ENCODE results near the gene RPUSD3. TPM values are rescaled to one million over a fixed set of nuclear protein-coding genes. Genes with fewer than 3 reads are reported as not detected.
"Not testable (repeated sequence)": the region's sequence is repeated elsewhere in the genome, so short reads cannot be mapped to it uniquely, and the experiment has no call there.

RPUSD3 gene
- 33.7 and 44.5 TPM in 2 replicates for total RNA-seq (2014; rRNA removed; shearing (Covaris generic))

- peak; percentile 85 for DNase-seq (ENCODE audit: low spot score)
Measured at GRCh38 chr3:9843715-9844438, at the start of gene RPUSD3. TSS of gene RPUSD3 (minus strand) at chr3:9844008. CDS start at chr3:9843990, 18 bp downstream.

- DNase-seq (ENCODE audit: low spot score): no peak
Measured at GRCh38 chr3:9891072-9891622, 47.3 kb upstream of the RPUSD3 start.

GRCh38 chr3:9890249-9891071 lies 46.7 kb upstream of the RPUSD3 start, which contains the start of gene JAGN1:
TSS of gene JAGN1 (plus strand) at chr3:9890610. CDS start at chr3:9890723, 113 bp downstream.
- peak; percentile 68 for DNase-seq (ENCODE audit: low spot score)

GRCh38 chr3:9889405-9889804 lies 45.6 kb upstream of the RPUSD3 start:
- DNase-seq (ENCODE audit: low spot score): no peak

- DNase-seq (ENCODE audit: low spot score): no peak
Measured at GRCh38 chr3:9888540-9888939, 44.7 kb upstream of the RPUSD3 start.

GRCh38 chr3:9887480-9887879 lies 43.7 kb upstream of the RPUSD3 start:
- DNase-seq (ENCODE audit: low spot score): no peak

GRCh38 chr3:9886328-9886727 lies 42.5 kb upstream of the RPUSD3 start:
- DNase-seq (ENCODE audit: low spot score): no peak

GRCh38 chr3:9884555-9885165 lies 40.9 kb upstream of the RPUSD3 start:
- peak; percentile 29 for DNase-seq (ENCODE audit: low spot score)

- no peak for DNase-seq (ENCODE audit: low spot score)
Measured at GRCh38 chr3:9883706-9884554, 40.1 kb upstream of the RPUSD3 start.

GRCh38 chr3:9881441-9881840 lies 37.6 kb upstream of the RPUSD3 start:
- no peak for DNase-seq (ENCODE audit: low spot score)

GRCh38 chr3:9879830-9880549 lies 36.2 kb upstream of the RPUSD3 start, which contains the start of gene CIDEC:
TSS of gene CIDEC (minus strand) at chr3:9880253. CDS start at chr3:9878486, 1,767 bp downstream.
- DNase-seq (ENCODE audit: low spot score): no peak

- DNase-seq (ENCODE audit: low spot score): no peak
Measured at GRCh38 chr3:9878700-9879099, 34.9 kb upstream of the RPUSD3 start.

GRCh38 chr3:9876991-9877390 lies 33.2 kb upstream of the RPUSD3 start:
- DNase-seq (ENCODE audit: low spot score): no peak

GRCh38 chr3:9876255-9876654 lies 32.4 kb upstream of the RPUSD3 start:
- not testable (repeated sequence) for DNase-seq (ENCODE audit: low spot score)

GRCh38 chr3:9875448-9875847 lies 31.6 kb upstream of the RPUSD3 start:
- no peak for DNase-seq (ENCODE audit: low spot score)

GRCh38 chr3:9872067-9872466 lies 28.3 kb upstream of the RPUSD3 start:
- DNase-seq (ENCODE audit: low spot score): not testable (repeated sequence)

- DNase-seq (ENCODE audit: low spot score): peak; percentile 69
Measured at GRCh38 chr3:9870978-9871377, 27.2 kb upstream of the RPUSD3 start.

- DNase-seq (ENCODE audit: low spot score): no peak
Measured at GRCh38 chr3:9869955-9870354, 26.1 kb upstream of the RPUSD3 start.

GRCh38 chr3:9867106-9867505 lies 23.3 kb upstream of the RPUSD3 start:
- no peak for DNase-seq (ENCODE audit: low spot score)

- no peak for DNase-seq (ENCODE audit: low spot score)
Measured at GRCh38 chr3:9866639-9867038, 22.8 kb upstream of the RPUSD3 start.

All from H4 (cell line).